GM18511 (cell line): Measurements from ENCODE around the gene PGM5.

Experiments used
- ATAC-seq: cut with Tn5 transposase; IDR thresholded peaks from one replicate; pipeline ENCODE4 v1.9.1; 2021; ENCODE audit warnings: mild to moderate bottlenecking, moderate library complexity; ENCODE audit not compliant: unreplicated experiment

Gene PGM5

GRCh38 chr9:68575817-68576216 lies 219.4 kb downstream of the PGM5 start:
- ATAC-seq: no peak

GRCh38 chr9:68577774-68578591 lies 221.6 kb downstream of the PGM5 start:
- peak; percentile 92 for ATAC-seq
